HG02798 (cell line): Measurements from ENCODE around the gene NUTF2.

Experiments used
- ATAC-seq: cut with Tn5 transposase; IDR thresholded peaks from one replicate; pipeline ENCODE4 v1.9.1; 2021; ENCODE audit warnings: mild to moderate bottlenecking; ENCODE audit not compliant: unreplicated experiment, poor library complexity

NUTF2 gene

DNA sequence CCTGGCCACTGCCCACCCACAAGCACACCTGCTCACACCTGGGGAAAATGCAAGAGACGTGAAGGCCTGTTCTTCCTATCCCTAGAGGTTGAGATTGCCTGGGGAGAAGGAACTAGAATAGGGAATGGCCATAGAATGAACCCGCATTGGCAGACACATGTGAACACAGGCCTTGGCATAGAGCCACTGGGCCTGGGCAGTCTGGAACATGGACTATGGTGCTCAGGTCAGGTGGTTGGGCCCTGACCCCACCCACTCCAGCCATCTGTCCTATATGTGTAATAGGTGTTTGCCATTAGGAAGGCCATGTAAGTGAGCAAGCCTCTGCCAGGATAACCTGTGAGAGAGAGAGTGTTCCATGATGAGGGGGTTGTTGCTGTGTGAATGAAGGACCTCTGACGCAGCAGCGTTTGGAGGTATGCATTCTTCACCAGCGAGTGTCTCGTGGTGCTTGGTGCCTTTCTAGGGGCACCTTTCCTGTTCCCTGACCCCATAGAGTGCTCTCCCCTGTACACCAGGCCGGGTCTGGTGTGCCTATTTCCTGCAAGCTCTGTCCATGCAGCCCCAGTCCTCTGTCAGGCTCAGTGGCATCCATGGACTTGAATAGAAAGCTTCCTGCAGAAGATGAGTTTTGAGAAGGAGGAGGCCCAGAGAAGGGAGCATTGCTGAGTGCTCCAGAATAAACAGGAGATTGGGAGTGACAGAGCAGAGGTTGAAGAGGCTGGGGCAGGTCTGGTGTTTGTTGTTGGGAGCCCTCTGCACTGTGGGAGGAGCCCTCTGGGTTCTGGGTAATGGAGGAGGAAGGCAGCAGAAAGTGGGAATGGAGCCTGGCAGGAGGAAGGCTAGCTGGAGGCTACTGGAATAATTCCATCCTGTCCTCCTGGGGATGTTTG lies 69.3 kb downstream of the NUTF2 start:
- no peak for ATAC-seq

DNA sequence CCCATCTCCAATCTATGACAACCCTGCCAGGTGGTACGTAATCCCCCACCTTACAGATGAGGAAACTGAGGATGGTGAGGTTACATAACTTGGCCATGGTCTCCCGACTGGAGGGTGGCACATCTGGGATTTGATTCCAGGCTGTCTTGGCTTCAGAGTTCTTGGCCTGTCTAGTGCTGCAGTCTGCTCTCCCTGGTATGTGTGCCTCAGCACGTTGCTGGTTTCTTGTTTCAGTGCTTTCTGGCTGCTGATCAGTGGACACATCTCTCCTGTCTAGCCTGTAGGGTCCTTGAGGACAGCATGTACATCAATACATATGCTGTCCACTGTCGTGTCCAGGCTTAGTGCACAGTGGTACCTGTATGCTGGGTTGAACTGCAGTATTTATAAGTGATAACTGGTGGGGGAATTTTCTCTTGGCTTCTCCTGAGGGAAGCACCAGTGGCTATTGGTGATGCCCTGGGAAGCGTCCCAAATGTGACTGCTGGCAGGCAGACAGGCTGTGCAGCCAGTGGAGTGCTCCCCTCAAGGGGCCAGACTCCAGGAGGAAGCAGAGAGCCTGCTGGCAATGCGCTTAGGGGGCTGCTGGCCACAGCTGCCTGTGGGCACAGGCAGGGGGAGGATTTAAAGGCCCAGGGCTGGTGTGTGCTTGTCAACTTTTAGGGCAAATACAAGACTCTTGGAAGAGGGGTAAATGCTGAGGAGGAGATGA lies 70.6 kb downstream of the NUTF2 start:
- ATAC-seq = no peak

DNA sequence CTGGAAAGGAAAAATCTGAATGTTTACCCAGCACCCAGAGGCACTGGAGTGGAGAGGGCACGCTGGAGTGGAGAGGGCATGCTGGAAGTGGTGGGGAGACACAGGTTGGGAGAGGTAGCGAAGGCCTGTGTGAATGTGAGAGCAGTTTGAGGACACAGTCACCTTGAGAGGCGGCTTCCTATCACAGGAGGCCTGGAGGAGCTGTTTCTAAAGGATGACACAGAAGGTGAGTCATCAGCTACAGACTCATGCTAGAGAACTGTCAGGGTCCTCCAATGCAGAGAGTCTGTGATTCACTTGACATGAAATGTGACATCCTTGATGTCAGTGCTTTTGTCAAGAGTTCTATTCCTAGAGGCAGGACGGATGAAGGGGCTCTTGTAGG lies 71.1 kb downstream of the NUTF2 start:
- no peak for ATAC-seq

DNA sequence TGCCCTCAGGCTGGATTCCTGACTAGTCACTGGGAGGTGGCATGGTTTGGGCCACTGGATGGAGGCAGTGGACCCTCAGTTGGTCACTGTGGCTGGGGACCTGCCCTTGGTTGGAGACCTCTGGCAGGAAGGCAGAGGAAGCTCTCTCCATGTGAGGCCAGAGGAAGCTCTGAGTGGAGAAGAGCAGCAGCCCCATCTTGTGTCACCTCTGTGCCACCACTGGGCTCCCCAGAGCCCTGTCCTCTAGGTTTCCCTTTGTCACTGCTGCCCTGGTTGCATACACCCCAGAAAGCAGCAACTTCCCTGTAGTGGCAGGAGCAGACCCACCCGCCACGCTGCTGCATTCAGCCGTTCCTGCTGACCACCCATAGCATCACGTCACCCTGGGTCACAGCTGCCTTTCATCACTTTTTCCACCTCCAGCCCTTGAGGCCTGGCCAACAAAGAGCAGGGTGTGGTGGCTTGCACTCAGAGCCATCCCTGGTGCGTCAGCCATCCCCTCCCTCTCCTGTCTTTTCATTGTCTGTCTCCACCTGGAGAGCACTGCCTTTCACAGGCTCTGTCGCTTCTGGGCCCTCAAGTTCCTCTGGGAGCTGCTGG lies 73.0 kb downstream of the NUTF2 start:
- no peak for ATAC-seq
